ENCODE results near the gene RGS11.

RGS11 gene

GRCh38 chr16:291539-291938 is 15.8 kb upstream of the RGS11 start:
- in situ Hi-C loops (cut with MboI; ENCODE audit: low sequenced_read_pairs, unreplicated experiment), result no loop called here
- TF ChIP-seq CTCF (IDR thresholded peaks at IDR 0.05; ENCODE audit: borderline replicate concordance, control extremely low read depth, extremely low read depth, insufficient read depth, missing control alignments), result no peak
- DNase-seq (ENCODE audit: low spot score), result no peak

- no peak for TF ChIP-seq CTCF (IDR thresholded peaks at IDR 0.05; ENCODE audit: borderline replicate concordance, control extremely low read depth, extremely low read depth, insufficient read depth, missing control alignments)
- no peak for DNase-seq (ENCODE audit: low spot score)
- in situ Hi-C loops (cut with MboI; ENCODE audit: low sequenced_read_pairs, unreplicated experiment), result no loop called here
Measured at GRCh38 chr16:290681-291405, 15.1 kb upstream of the RGS11 start.

- no peak for DNase-seq (ENCODE audit: low spot score)
- in situ Hi-C loops (cut with MboI; ENCODE audit: low sequenced_read_pairs, unreplicated experiment), result no loop called here
- TF ChIP-seq CTCF (IDR thresholded peaks at IDR 0.05; ENCODE audit: borderline replicate concordance, control extremely low read depth, extremely low read depth, insufficient read depth, missing control alignments), result no peak
Measured at GRCh38 chr16:290015-290680, 14.4 kb upstream of the RGS11 start.

GRCh38 chr16:289395-289997 is 13.8 kb upstream of the RGS11 start:
- DNase-seq (ENCODE audit: low spot score), result no peak
- in situ Hi-C loops (cut with MboI; ENCODE audit: low sequenced_read_pairs, unreplicated experiment), result no loop called here
- no peak for TF ChIP-seq CTCF (IDR thresholded peaks at IDR 0.05; ENCODE audit: borderline replicate concordance, control extremely low read depth, extremely low read depth, insufficient read depth, missing control alignments)

- TF ChIP-seq CTCF (IDR thresholded peaks at IDR 0.05; ENCODE audit: borderline replicate concordance, control extremely low read depth, extremely low read depth, insufficient read depth, missing control alignments), result no peak
- in situ Hi-C loops (cut with MboI; ENCODE audit: low sequenced_read_pairs, unreplicated experiment), result no loop called here
- DNase-seq (ENCODE audit: low spot score), result no peak
Measured at GRCh38 chr16:287981-288920, 12.5 kb upstream of the RGS11 start.

GRCh38 chr16:287298-287811 is 11.6 kb upstream of the RGS11 start:
- DNase-seq (ENCODE audit: low spot score), result no peak
- no peak for TF ChIP-seq CTCF (IDR thresholded peaks at IDR 0.05; ENCODE audit: borderline replicate concordance, control extremely low read depth, extremely low read depth, insufficient read depth, missing control alignments)
- in situ Hi-C loops (cut with MboI; ENCODE audit: low sequenced_read_pairs, unreplicated experiment), result no loop called here
